HG03097 (cell line): ENCODE results near the gene HSPA12B.

Source experiments
- ATAC-seq: cut with Tn5 transposase; IDR thresholded peaks from one replicate; pipeline ENCODE4 v1.9.1; 2021; ENCODE audit not compliant: unreplicated experiment, low FRiP score

The HSPA12B gene

GRCh38 chr20:3702611-3703391 lies 29.7 kb upstream of the HSPA12B start:
- no peak for ATAC-seq

GRCh38 chr20:3704087-3704486 lies 28.4 kb upstream of the HSPA12B start:
- ATAC-seq: no peak

- no peak for ATAC-seq
Measured at GRCh38 chr20:3705491-3705969, 27.0 kb upstream of the HSPA12B start.

GRCh38 chr20:3705970-3706739 lies 26.3 kb upstream of the HSPA12B start:
- ATAC-seq: no peak

GRCh38 chr20:3706774-3707507 lies 25.5 kb upstream of the HSPA12B start:
- ATAC-seq: no peak

GRCh38 chr20:3707508-3707899 lies 25.0 kb upstream of the HSPA12B start:
- ATAC-seq: no peak

GRCh38 chr20:3710011-3710466 lies 22.4 kb upstream of the HSPA12B start:
- no peak for ATAC-seq

- no peak for ATAC-seq
Measured at GRCh38 chr20:3710703-3711483, 21.6 kb upstream of the HSPA12B start.

GRCh38 chr20:3711484-3711941 lies 21.0 kb upstream of the HSPA12B start:
- no peak for ATAC-seq

GRCh38 chr20:3712279-3712873 lies 20.1 kb upstream of the HSPA12B start, which contains the start of gene SIGLEC1:
TSS of gene SIGLEC1 (minus strand) at chr20:3712600. CDS start at chr20:3707128, 5,472 bp downstream.
- ATAC-seq: no peak

GRCh38 chr20:3714092-3714491 lies 18.4 kb upstream of the HSPA12B start:
- ATAC-seq: no peak

- no peak for ATAC-seq
Measured at GRCh38 chr20:3716195-3716834, 16.2 kb upstream of the HSPA12B start.

GRCh38 chr20:3719046-3719445 lies 13.4 kb upstream of the HSPA12B start:
- no peak for ATAC-seq

- ATAC-seq: no peak
Measured at GRCh38 chr20:3720068-3720467, 12.4 kb upstream of the HSPA12B start.

- ATAC-seq: no peak
Measured at GRCh38 chr20:3720626-3721025, 11.9 kb upstream of the HSPA12B start.

GRCh38 chr20:3721912-3722311 lies 10.6 kb upstream of the HSPA12B start:
- no peak for ATAC-seq

GRCh38 chr20:3723284-3723683 lies 9.2 kb upstream of the HSPA12B start:
- no peak for ATAC-seq

GRCh38 chr20:3724356-3724755 lies 8.1 kb upstream of the HSPA12B start:
- ATAC-seq: no peak

- ATAC-seq: no peak
Measured at GRCh38 chr20:3727401-3728021, 5.0 kb upstream of the HSPA12B start.
